Measurements from ENCODE around the gene GCC2.

GRCh38 chr2:108542071-108542470 is 93.1 kb downstream of the GCC2 start:
- TF ChIP-seq, protein P1, sequence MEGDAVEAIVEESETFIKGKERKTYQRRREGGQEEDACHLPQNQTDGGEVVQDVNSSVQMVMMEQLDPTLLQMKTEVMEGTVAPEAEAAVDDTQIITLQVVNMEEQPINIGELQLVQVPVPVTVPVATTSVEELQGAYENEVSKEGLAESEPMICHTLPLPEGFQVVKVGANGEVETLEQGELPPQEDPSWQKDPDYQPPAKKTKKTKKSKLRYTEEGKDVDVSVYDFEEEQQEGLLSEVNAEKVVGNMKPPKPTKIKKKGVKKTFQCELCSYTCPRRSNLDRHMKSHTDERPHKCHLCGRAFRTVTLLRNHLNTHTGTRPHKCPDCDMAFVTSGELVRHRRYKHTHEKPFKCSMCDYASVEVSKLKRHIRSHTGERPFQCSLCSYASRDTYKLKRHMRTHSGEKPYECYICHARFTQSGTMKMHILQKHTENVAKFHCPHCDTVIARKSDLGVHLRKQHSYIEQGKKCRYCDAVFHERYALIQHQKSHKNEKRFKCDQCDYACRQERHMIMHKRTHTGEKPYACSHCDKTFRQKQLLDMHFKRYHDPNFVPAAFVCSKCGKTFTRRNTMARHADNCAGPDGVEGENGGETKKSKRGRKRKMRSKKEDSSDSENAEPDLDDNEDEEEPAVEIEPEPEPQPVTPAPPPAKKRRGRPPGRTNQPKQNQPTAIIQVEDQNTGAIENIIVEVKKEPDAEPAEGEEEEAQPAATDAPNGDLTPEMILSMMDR (CRISPR knock-in tag; IDR thresholded peaks at IDR 0.05): no peak
- no peak for TF ChIP-seq HOXA7 (CRISPR knock-in tag; IDR thresholded peaks at IDR 0.05)
